Fibroblast of the conjunctiva (primary cell): ENCODE measurements around the gene MYL5.
"Not testable (repeated sequence)": the region's sequence is repeated elsewhere in the genome, so short reads cannot be mapped to it uniquely, and the experiment has no call there.

Source experiments
- DNase-seq: peaks from one replicate; pipeline ENCODE4 v3.0.0-alpha.2; 2010; ENCODE audit warnings: low read depth

The MYL5 gene, protein sequence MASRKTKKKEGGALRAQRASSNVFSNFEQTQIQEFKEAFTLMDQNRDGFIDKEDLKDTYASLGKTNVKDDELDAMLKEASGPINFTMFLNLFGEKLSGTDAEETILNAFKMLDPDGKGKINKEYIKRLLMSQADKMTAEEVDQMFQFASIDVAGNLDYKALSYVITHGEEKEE

DNA sequence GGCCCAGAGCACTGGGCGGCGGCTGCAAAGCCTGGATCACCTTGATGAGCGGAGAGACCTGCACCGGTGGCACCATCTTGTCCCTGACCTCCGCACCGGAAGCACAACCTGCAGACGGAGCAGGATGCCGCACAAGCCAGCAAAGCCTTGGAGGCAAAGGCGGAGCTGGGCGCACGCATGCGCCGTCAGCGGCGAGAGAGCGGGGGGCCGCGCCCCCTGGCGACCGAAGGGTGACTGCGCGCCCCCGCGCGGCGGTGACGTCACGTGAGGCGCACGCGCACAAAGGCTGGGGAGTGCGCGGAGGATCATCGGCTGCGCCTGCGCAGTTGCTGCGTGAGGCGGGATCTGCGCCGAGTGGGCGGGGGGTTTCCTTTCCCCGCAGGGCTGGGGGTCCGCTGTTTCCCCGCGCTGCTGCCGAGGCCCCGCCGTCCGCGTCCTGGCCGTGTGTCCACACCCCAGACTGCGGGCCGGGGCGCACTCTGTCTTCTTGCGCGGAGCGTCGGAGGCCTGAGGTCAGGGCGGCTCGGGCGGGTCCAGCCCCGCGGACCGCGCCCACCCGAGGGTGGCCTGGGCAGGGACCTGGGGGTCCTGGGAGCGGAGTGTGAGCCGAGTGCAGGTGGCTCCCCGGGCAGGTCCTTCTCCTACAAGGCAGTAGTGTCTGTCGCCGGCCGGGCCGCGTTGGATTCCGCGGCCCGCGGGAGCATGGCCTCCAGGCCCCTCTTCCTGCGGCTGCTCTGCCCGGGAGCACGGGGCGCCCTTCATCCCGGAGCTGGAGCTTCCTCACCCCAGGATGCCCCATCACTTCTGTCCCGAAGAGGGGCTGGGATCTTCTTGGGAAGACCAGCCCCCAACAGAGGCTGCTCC lies at the start of gene MYL5, which contains the start of gene ATP5ME:
MYL5 (plus strand) TSS at position 371 of the 864 bp plus-strand sequence. CDS start 3,485 bp downstream, outside the sequence.
ATP5ME (minus strand) TSS at position 105 of the 864 bp plus-strand sequence; CDS start at position 76, 29 bp downstream.
- peak; percentile 92 for DNase-seq

DNA sequence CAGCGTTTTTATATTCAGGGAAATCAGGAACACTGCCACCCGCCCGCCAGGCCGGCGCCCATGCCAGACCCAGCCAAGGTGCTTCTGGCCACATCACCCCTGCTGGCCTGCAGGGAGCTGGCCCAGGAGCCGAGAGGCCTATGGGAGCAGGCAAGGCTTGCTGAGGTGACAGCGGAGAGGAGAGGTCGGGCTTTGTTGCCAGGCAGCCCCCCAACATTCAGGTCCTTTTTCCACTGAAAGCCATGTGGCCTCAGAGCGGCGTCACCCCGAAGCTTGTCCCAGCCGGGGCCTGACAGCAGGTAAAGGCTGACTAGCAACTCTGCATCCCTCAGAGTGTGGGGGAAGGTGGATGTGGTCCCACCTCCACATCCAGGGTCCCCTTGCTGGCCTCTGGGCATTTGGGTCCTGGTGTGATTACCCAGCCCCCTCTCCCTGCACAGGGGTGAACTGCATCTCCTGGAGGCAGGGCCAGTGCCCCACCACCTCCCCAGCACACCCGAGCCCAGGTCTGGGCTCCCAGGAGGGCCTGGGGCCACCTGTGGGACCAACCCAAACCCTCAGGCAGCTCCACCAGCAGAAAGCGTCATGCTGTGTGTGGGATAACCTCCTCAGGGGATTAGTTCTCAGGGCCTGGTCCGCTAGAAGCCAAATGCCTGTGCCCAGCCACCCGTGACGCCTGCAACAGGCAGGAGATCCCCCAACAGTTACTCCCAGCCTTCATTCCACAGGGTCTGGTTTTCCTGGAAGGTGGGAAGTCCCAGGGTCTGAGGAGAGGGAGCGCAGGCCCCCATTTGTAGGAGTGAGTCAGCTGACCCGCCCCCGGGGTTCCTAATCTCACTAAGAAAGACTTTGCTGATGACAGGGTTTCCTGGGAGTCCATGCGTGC lies 49.4 kb upstream of the MYL5 start, which contains the start of gene PDE6B:
PDE6B (plus strand) TSS at position 869 of the 886 bp plus-strand sequence. CDS start 54 bp downstream, outside the sequence.
- no peak for DNase-seq

DNA sequence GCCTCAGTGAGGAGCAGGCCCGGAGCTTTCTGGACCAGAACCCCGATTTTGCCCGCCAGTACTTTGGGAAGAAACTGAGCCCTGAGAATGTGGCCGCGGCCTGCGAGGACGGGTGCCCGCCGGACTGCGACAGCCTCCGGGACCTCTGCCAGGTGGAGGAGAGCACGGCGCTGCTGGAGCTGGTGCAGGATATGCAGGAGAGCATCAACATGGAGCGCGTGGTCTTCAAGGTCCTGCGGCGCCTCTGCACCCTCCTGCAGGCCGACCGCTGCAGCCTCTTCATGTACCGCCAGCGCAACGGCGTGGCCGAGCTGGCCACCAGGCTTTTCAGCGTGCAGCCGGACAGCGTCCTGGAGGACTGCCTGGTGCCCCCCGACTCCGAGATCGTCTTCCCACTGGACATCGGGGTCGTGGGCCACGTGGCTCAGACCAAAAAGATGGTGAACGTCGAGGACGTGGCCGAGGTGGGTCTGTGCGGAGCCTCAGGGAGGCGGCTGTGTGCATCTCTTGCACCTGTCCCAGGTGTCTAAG lies 48.6 kb upstream of the MYL5 start:
- no peak for DNase-seq

DNA sequence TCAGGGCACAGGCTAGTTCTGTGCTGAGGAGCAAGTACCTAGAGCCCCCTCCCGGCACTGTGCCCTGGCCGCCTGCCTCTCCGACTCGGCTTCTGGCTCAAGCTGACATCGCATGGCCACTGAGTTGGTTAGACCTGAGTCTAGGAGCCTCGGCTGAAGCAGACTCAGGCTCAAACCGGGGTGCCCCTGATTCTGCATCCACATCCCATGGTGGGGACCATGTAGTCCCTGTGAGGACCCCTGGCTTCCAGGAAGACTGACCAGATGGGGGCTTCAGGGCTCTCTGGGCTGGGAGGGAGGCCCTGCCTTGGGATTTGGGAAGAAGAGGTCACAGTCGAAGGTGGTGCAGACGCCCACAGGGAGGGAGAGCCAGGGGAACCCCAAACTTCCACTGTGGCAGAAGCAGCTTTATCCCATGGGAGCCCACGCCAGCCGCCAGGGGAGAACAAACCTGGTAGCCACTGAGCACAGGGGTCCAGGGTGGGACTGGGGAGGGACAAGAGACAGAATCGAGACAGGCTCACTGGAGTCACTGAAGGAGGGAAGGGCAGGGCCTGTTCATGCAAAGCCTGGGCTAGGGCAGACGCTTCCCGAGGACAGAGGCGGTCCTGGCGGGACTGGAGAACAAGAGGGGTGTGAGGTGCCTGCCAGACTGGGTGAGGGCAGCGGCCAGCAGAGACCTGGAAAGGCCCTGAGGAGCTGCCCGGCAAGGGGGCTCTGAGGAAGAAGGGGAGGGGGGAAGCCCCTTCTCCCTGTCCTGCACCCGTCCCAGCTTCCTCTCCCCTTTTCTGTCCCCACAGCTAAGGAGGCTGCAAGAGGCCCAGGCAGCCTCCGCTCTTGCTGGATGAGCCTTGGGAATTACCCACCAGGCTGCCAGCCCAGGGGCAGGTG lies 47.9 kb upstream of the MYL5 start:
- DNase-seq, result no peak

DNA sequence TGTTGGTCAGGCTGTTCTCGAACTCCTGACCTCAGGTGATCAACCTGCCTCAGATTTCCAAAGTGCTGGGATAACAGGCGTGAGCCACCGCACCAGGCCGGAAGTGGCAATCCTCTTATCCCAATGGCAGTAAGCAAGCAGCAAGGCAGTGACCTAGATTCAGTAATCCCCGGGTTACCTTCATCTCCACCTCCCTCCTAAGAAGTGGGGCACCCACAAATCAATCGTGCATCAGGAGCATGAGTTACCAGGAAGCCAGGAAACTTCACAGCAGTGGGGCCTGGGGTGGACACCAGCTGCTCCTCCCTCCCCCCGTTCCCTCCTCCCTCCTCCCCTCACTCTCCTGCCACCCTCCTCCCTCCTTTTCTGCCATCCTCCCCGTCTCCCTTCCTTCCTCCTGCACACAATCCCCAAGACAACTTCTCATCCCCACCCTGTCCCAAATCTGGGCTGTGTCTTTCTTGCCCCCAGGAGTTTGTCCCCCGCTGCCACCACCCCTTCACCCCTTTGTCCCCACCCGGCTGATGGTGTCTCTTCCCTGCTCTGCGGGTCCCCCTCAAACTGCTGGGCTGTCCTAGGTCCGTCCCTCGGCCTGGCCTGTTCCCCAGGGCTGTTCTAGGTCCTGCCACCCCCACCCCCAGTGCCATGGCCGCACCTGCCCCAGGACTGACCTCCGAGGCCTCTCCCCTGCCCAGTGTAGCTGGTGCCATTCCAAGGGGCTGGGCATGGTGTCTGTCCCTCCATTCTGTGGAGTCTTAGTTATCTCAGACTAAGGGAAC lies 46.8 kb upstream of the MYL5 start:
- no peak for DNase-seq

DNA sequence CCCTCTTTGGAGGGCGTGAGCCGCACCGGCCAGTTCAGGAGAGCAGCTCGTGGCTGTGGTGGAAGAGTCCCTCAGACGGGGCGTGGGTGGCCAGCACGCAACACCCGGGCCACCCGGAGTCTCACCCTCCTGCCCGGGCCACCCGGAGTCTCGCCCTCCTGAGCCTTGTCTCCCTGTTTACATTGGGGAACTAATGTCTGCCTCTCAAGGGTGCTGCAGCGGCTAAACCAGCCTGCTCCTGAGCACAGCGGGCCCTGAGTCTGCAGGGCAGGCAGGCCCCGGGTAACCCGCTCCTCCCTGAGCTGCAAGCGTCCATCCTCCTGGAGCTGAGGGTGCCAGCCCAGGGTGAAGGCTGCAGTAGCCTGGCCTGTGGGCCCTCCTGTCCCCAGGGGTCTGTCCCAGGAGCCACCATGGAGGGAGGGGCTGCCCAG lies 46.0 kb upstream of the MYL5 start:
- no peak for DNase-seq

DNA sequence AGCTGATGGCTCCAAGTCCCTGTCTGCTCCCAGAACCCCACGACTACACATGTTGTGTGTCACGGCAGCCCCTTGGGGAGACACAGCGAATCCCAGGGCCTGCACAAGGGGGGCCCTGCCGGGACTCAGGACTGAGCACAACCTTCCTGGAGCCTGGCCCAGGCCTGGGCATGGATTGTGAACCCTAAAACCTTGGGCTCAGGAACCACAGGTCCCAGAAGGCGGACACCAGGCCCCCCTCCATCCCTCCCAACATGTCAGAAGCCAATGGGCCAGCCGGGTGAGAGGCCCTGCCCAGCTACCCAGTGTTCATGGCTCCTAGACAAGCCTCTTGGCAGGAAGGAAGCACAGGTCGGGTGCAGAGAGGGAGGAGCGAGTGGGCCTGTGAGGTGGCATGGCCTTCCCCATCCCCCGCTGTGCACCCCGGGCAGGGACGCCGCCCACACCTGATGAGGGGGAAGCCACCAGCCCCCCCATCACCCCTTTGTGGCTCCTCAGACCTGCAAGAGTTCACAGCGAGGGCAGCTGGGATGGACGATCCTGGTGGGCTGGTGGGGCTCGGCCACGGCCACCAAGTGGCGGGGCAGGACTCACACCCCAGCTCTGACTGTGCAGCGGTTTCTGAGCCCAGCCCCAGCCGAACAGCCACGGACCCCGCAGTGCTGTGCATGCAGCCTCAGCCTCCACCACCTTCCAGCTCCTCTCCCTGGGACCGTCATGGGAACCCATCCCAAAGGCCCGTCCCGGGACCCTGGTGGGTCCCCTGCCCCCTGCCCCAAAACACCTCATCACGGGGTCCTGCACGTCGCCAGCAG lies 45.3 kb upstream of the MYL5 start:
- no peak for DNase-seq

DNA sequence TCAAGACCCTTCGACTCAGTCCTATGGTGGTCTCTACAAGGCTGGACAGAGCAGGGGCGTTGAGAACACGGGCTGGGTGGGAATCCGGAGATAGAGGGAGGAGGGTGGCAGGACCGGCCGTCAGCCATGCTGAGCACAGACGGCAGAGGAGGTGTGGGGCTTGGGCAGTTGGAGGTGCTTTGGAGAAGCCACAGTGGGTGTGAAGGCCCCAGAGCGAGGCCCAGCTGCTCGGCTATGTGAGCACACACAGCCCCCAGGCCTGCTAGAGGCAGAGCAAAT lies 44.8 kb upstream of the MYL5 start:
- DNase-seq, result no peak

DNA sequence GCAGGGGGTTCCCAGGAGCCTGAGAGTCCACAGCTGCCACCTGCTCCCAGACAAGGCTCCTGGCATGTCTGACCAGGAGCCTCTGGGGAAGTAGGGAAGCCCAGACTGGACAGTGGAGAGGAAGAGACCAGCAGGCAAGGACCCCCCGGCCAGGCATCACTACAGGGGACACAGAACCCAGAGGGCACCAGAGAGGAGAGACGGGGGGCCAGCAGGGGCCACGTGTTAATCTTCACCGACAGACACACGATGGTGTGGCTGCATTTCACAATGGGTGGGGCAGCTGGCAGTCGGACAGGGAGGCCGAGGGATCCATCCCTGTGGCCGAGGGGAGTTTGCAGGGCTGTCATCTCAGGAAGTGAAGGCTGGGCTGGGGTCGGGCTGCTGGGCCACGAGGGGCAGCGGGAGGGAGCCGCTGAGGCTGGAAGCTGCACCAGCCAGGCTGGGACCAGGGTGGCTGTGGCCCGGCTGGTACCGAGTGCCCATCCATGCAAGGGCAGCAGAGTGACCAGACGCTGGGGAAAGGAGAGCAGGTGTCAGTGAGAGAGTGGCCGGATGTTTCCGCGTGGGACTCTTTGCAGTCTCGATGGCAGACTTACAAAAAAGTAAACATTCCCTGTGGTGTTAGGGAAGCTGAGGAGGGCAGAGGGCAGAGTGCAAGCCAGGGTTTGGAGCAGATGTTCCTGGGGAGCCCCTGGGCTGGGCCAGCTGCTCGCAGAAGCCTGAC lies 44.3 kb upstream of the MYL5 start:
- no peak for DNase-seq

DNA sequence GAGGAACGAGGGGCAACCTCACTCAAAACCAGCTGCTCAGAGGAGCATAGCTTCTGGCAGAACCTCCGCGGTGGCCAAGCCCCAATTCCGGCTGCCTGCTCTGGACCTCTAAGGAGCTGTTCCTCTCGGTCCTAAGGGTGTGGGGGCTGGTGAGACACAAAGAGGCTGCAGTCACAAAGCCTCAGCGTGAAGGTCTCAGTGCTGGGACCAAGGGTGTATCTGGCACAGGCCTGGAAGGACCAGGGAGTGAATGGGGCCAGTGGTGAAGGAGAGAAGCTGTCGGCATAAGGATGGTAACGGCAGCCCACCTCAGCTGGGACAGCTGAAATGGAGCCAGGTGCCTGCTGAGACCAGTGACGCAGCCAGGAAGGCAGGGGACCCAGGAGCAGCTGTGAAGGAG lies 43.7 kb upstream of the MYL5 start:
- DNase-seq, result no peak

DNA sequence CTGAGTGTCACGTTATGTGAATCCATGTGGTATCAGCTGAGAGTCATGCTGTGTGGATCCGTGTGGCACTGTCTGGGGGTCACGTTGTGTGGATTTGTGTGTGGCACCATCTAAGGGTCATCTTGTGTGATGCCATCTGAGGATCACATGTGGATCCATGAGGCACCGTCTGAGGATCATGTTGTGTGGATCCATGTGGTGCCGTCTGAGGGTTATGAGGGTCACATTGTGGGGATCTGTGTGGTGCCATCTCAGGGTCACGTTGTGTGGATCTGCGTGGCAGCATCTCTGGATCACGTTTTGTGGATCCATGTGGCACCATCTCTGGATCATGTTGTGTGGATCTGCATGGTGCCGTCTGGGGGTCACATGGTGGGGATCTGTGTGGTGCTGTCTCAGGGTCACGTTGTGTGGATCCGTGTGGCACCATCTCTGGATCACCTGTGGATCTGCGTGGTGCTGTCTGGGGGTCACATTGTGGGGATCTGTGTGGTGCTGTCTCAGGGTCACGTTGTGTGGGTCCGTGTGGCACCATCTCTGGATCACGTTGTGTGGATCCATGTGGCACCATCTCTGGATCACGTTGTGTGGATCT lies 42.0 kb upstream of the MYL5 start:
- DNase-seq, result no peak

DNA sequence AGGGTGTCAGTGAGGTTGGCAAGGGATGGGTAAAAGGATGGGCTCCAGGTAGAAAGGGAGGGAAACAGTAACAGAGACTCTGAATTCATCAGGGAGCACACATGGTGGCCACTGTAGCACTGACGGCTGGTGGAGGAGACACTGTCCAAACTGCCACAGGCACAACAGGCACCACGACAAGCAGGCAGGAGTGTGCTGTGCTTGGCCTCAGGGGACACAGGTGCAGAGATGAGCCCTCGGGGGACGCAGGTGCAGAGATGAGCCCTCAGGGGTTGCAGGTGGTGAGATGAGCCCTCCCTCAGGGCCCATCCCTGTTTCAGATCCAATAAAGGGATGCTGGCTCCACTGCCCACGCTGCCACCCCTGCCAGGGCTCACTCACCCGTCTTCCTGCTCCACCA lies 41.4 kb upstream of the MYL5 start:
- DNase-seq, result no peak

DNA sequence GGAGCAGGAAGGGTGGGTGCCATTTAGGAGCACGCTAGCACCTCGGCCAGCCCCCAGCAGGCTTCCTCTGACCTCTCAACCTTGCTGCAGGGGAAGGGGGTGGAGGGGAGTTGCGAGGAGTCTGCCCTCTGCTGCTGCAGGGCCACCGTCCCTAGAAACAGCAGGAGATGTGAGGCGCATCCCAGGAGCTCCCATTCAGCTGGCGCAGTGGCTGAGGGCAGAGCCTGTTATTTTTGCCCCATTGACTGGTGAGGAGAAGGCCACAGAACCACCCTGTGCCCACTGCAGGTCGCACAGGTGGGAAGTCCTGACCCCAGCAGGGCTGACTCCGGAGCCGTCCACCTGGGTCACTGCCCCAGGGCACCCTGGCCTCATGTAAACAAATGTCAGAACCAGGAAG lies 40.9 kb upstream of the MYL5 start:
- no peak for DNase-seq

DNA sequence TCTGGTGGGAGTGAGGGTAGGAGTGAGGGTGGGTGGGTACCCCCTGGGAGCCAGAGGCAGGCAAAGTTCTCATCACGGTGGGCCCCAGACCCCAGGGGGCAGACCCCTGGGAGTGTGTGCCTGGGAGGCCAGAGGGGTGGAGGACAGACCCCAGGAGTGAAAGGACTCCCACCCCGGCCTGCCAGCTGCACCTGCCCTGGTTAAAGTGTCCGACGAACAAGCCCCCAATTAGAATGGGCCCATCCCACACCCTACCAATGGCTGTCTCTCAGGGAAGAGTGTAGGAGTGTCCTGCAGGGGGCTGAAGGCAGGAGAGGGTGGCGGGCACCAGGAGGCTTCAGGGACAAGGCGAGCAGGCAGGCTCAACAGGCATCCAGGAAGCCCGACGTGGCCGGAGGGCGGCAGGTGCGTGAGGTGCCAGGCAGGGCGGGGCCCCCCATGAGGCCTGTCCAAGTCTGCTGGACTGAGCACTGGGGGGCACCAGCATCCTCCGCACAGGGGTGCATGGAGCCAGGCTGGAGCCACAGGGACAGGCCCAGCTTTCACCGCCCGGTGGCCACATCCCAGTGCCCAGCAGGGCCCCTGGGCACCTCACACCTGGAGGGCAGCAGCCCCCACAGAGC lies 40.3 kb upstream of the MYL5 start:
- DNase-seq, result no peak

DNA sequence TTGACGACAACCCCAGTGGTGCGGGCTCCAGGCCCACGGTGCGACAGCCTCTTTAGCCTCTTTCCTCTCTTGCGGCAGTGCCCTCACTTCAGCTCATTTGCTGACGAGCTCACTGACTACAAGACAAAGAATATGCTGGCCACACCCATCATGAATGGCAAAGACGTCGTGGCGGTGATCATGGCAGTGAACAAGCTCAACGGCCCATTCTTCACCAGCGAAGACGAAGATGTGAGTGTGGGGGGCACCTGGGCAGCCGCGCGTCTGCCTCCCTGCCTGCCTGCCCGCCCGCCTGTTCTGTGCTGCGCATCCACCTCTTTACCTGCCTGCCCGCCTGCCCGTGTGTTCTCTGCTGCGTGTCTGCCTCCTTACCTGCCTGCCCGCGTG lies 39.8 kb upstream of the MYL5 start:
- DNase-seq, result no peak

DNA sequence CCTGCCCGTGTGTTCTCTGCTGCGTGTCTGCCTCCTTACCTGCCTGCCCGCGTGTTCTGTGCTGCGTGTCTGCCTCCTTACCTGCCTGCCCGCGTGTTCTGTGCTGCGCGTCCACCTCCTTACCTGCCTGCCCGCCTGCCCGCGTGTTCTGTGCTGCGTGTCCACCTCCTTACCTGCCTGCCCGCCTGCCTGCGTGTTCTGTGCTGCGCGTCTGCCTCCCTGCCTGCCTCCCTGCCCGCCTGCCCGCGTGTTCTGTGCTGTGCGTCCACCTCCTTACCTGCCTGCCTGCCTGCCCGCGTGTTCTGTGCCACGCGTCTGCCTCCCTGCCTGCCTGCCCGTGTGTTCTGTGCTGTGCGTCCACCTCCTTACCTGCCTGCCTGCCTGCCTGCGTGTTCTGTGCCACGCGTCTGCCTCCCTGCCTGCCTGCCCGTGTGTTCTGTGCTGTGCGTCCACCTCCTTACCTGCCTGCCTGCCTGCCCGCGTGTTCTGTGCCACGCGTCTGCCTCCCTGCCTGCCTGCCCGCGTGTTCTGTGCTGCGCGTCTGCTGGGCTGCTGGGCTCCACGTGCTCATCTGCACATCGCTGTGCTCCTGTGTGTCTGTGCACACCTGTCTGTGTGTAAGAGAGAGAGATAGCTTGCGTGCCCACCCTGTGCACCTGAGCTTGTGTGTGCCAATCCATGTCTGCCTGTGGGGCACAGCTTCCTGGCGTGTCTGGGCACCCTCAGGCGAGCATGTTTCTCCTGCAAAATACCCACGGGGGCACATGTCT lies 39.1 kb upstream of the MYL5 start:
- DNase-seq, result not testable (repeated sequence)
